Measurements from ENCODE around the gene P2RY1.

Gene P2RY1, protein sequence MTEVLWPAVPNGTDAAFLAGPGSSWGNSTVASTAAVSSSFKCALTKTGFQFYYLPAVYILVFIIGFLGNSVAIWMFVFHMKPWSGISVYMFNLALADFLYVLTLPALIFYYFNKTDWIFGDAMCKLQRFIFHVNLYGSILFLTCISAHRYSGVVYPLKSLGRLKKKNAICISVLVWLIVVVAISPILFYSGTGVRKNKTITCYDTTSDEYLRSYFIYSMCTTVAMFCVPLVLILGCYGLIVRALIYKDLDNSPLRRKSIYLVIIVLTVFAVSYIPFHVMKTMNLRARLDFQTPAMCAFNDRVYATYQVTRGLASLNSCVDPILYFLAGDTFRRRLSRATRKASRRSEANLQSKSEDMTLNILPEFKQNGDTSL

DNA sequence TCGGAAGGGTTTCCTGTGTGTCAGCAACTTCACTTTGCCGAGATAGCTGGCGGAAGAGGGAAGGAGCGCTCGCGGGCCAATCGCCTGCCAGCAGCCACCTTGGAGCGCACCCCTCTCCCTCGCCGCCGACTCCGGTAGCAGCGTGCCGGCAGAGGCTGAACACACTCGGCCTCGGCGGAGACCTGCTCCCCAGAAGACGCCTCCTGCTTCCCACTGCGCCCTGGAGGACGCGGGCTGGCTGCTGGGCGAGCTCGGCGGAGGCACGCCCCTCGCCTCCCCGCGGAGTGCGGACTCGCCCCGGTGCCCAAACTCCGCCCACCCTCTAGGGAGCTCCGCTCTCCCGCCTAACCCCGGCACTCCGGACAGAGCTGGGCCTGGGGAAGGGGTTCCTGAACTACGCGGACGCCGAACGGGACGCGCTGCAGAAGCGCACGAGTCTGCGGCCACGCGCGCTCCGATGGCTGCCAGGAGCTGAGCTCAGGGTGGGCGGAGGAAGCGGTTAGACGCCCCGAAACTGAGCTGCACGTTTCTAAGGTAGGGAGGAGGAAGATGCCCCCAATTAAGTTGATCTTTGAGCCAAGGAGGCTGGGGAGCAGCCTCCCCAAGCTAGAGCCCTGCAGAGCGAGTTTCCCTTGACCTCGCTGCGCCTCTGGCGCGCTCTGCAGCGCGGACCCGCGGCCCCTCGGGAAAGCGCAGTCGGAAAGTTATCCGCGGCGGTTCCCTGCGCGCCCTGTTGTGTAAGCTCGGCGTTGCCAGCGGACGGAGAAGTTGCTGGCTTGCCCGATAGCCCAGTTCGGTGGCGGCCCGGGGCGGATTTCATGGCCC, at the start of gene P2RY1:
Gene P2RY1, plus strand, starts transcription at position 356 of the 825 bp plus-strand sequence. CDS start 652 bp downstream, outside the sequence.
- DNase-seq (ENCODE audit: low read depth in 4 of 4, low spot score in 1 of 4) = peak in 2 of 4 experiments; percentile 14 to 29

DNA sequence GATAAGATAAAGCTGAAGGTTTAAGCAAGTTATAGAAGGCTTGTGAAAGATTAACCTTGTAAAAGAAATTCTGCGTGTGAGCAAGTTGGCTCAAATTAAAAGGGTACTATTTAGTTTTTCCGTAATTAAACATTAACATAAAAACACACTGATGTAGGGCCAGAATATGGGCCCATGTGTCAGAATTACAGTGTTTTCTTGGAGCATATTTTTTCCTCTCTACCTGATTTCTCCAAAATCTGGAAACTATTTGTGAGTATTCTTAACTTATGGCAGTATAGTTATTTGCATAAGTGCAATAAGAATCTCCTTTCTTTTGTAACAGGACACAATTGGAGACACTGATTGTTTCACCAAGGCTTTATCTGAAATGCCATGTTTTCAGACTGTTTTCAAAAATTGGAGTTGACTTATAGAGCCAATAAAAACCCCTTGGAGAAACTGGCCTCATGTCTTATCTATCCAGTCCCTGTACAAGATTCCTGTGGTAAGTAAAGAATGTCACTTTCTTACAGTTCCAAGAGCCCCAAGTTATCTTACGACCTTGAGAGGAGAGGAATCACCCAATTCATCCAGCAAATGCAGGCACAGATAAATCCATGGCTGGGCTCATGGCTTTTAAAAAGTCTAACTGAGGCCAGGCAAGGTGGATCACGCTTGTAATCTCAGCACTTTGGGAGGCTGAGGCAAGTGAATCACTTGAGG, 47.8 kb upstream of the P2RY1 start:
- no peak for DNase-seq (ENCODE audit: low read depth in 4 of 4, low spot score in 1 of 4)

DNA sequence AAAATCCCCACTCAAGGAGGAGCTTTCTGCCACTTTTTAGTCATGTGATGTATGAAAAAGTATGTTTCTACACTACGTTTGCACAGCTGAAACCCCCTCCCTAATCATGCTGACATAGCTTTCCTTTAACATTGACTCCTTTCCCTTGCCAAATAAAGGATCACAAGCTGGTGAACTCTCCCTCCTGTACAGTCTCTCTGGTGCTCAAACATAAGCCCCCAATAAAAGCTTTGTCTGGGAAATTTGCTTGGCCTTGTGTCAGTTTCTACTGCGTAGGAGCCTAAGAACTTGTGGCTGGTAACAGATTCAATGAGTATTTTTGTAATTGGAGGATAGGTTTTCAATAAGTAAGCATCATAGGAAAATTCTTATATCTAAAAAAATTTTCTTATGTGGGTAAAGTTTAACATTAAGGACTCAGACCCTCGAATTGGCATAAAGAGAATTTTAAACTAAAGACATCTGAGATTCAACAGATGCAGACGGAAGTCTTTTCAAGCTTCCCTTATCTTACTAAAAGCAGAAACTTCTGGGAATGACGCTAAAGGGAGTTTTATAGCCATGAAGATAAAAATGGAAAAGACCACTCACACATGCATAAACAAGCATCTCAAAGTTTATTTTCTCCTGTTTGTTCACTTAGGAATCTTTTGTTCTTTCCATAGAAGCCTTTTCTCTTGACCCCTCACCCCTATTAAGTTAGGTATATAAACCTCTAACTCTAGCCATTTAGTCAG, 44.1 kb upstream of the P2RY1 start:
- no peak for DNase-seq (ENCODE audit: low read depth in 4 of 4, low spot score in 1 of 4)

DNA sequence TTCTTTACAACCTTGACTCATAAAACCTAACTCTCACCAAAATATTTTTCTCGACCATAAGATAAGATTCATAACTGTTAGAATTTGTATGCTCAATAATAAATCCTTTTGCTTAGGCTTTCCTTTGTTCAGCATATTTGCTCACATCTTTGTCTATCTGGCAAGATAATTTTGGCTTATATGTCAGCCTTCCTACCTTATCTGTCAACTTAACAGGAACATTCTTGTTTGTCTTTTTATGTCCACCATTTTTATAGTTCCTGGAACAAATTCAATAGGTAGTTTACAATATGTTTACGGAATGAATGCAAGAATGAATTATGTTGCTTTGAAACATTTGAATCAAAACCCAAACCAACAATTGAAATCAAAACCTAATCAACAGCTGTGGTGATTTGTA, 41.0 kb upstream of the P2RY1 start:
- no peak for DNase-seq (ENCODE audit: low read depth in 4 of 4, low spot score in 1 of 4)

DNA sequence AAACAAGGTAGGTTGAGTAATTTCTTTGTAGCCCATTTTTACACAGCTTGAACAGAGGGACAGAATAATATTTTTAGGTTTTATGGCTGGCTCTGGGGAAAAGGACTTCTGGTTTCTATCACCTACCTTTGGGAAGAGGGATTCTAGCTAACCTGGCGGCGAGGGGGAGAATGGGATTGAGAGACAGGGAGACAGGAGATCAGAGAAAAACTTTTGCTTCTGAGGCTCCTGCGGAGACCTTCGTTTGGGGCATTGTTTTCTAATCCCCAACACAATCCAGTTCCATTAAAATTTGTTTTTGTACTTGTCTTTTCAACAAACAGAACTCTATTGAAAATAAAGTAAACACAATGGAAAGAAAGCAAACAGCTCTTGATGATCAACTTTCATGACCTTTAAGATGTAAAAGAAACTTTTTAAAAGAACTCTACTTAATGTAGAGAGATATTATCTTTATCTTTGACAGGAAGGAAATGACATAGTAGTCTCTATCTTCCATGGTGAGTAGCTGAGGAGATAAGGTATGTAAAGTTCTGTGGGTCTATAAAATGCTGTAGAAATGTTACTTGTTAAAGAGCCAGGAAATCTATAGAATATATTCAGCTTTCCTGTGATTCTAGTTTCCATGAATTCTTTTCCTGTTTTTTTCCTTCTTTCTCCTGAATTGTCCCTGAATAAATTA, 37.0 kb upstream of the P2RY1 start:
- no peak for DNase-seq (ENCODE audit: low read depth in 4 of 4, low spot score in 1 of 4)

DNA sequence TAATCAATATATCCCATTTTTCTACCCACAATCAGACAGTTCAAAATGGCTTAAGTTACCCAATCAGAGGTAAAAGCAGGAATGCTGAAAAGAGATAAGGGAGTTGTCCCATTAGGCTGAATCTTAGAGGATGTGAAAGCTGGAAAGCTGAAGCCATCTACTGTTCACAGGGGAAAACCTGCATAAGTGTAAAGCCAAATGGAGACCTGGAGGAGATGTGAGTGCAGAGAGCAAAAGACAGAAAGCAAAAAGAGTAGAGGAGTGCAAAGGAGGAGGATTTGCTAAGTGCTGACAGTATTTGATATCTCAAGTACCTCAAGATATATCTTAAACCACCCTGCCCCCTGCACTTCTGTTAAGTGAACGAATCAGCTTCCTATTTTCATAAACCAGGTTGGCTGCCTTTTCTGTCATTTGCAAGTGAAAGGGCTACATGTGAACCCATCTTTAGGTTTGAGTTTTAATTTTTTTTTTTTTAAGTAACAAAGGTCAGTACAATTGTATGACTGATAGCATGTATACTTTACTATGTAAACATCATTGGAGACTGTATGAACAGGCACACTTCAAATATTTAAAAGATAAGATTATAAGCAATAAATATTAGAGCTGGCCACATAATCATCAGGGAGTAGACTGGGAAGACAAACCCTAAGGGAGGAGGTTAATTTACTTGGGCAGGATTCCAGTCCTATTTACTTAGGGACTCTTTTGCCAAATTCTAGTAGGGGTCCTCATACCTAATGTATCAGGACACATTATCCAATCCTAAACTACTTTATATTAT, 22.8 kb upstream of the P2RY1 start:
- no peak for DNase-seq (ENCODE audit: low read depth in 4 of 4, low spot score in 1 of 4)

DNA sequence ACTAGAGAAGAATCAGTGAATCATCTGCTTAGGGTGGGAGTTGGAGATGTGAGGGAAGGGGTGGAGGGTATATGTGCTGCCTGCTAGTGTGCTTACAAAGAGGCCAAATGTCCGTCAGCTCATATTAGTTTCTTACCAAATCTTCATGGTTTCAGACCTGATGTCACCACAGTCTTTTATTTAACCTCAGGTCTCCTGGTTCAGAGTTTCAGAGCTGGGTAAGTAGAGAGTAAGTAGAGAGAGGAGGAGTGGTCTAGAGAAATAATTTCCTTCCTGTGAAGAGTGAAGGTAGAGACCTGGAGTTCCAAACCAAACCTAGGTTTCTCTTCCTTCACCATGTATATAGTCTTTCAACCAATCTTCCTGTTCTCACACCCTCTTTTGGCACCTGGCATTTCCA, 17.5 kb upstream of the P2RY1 start:
- DNase-seq (ENCODE audit: low read depth in 4 of 4, low spot score in 1 of 4) = no peak

DNA sequence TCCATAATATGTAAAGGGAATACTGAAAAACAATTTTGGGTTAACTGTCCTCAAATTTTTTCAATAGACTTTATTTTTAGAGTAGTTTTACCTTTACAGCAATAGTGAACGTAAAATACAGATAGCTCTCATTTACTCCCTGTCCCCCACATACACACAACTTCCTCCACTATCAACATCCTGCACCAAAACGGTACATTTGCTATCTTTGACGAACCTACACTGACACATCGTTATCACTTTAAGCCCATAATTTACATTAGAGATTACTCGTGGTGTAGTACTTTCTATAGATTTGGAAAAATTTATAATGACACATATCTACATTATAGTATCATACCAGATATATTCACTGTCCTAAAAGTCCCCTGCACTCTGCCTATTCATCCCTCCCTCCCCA, 16.9 kb upstream of the P2RY1 start:
- DNase-seq (ENCODE audit: low read depth in 4 of 4, low spot score in 1 of 4) = no peak

DNA sequence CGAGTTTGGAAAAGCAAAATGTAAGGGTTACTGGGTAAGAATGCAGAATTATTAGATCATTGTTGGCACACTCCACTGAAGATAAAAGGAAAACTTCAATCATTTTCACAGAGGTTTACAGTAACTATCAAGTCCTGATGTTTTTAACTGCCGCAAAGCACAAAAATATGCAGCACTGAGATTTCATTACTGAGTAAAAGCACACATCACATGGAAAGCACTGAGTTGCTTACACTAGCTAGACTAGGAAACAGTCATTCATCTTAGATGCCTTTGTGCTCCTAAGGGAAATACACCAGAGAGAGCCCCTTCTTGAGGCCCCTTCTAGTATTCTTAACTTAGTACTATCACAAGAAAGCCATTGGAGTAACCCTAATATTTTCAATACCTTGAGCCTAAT, 11.8 kb upstream of the P2RY1 start:
- no peak for DNase-seq (ENCODE audit: low read depth in 4 of 4, low spot score in 1 of 4)

DNA sequence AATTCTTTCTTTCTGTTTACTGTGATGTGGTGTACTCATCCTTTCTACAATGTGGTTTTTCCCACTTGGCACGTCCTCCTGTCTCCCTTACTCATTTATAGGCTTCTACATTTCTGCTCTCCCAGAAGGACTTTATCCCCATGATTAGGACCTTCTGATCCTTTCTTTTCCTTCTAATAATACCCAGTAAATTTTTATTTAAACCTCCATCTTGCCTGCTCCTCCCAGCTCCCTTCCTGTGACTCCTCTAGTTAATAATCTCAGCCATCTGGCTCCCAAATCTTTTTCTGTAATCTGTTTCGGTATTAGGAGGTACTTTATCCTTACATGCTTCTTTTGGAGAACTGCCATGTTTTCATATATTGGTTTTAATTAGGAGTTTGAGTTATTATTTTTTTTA, 11.2 kb upstream of the P2RY1 start:
- no peak for DNase-seq (ENCODE audit: low read depth in 4 of 4, low spot score in 1 of 4)

DNA sequence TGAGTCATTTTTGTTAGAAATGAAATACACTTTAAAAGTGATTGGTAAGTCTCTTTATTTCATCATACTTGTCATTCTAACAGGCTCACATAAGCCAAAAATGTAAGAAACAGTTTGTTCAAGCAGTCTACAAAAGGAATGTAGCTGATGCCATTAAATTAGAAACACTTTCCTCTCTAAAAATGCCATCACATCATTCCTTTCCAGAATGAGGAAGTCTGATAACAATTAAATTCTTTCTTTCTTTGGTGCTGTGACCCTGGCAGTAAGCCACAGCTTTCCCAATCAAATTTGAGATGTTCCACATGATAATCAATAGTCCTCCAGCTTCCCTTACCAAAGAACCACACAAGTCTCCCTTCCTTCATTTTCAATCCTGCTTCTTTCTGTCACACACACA, 9.4 kb upstream of the P2RY1 start:
- no peak for DNase-seq (ENCODE audit: low read depth in 4 of 4, low spot score in 1 of 4)

DNA sequence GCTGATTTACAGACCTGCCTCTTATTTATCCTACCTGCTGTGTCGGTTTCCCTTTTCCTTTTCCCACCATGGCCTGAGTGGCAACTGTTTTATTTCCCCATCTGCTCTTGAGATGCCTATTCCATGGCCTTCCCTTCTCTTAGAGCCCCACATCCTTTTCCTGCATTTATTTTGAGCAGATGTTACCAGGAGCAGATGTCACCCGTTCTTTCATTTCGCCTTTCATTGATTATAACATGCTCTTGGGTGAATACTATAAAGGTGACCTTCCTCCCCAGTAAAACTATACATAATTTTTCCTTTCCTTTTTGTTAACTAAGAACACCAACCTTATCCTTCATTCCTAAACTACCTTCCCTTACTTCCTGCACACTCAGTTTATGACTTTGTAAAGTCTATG, 8.5 kb upstream of the P2RY1 start:
- no peak for DNase-seq (ENCODE audit: low read depth in 4 of 4, low spot score in 1 of 4)

DNA sequence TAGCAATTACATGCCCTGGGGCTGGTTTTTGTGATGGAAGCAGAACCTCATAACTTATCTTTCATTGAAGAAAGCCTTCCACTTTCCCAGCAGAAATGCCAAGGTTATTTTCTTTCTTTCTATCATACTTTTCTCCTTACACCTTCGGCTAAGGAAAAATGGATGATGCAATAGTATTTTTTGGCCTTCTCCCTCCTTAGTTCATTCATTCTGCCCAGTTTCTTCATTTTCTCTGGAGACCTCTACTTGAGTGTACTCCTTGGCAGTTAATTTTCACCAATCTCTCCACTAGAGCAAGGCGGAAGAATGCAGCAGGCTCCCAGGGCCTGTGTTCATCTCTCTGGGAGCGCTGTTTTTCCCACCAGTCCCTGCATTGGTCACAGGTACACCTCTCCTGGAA, 7.6 kb upstream of the P2RY1 start:
- no peak for DNase-seq (ENCODE audit: low read depth in 4 of 4, low spot score in 1 of 4)

DNA sequence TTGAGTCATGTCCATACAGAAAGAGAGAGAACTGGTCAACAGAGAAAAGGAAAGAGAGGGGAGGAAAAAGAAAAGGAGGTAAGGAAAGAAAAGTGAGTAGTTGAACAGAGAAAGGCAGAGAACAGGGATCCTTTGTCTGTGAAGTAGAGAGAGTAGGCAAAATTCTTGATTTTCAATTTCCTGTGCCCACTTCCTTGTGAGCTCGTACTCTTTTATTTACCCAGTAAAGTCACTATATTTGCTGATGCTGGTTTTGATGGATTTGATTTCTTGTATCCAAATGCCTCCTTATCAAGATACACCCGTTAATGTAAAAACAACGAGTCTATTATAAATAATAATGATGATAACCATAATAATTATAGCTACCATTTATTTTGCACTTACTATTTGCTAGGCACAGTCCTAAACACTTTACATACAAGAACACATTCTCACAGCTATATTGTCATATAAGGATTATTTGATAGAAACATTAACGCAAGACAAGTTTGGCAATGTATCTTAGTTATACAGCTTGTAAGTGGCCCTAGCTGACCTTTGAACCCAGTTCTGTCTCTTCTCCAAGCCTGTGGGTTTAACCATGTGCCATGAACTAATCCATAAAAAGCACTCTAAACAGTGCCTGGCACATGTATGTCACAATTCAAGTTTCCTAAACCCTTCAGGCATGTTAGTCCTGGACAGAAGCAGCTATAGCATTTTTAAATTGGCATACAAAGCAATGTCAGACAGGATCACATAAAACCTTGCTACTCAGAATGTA, 6.7 kb upstream of the P2RY1 start:
- no peak for DNase-seq (ENCODE audit: low read depth in 4 of 4, low spot score in 1 of 4)

DNA sequence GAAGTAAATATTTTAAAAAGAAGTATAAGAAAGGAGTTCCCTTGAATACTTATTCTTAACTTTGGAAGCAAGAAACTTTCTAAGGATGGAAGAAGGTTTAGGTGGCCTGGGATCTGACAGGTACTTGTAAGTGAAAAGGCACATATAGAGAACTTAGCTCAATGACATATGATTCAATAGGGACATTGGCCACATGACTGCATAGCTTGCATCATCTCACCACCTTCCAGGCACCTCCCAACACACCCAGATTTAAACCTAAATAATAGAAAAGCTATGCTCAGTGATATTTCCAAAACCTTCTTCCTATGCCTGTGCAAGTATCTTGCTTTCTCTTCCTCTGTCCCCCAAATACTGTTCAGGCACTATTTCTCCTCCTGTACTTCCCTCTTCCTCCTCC, 4.7 kb upstream of the P2RY1 start:
- no peak for DNase-seq (ENCODE audit: low read depth in 4 of 4, low spot score in 1 of 4)

DNA sequence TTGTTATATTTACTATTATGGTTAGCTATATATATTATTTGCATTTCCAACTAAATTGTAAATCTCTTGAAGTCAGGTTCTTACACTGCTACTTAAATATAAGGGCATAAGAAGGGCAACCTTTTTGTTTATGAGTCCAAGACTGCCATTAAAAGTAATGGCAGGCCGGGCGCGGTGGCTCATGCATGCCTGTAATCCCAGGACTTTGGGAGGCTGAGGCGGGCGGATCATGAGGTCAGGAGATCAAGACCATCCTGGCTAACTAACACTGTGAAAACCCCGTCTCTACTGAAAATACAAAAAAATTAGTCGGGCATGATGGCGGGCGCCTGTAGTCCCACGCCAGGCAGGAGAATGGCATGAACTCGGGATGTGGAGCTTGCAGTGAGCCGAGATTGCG, 2.9 kb upstream of the P2RY1 start:
- DNase-seq (ENCODE audit: low read depth in 4 of 4, low spot score in 1 of 4) = no peak

DNA sequence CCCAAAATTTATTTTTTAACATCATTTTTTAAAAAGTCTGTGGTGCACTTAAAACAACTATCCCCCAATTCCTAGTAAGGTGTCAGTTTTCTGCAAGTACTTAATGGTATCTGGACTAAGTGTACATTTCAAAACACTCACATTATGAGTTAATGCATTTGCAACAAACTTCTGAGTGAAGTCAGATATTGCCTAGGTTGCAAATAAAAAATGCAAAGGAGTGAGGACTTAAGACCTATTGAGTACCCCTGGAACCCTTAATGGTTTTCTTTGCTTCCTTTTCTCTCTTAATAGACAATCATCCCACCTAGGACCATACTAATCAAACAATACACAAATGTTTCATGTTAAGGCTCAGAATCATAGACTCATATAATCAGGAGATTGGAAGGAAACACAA, 1.8 kb upstream of the P2RY1 start:
- DNase-seq (ENCODE audit: low read depth in 4 of 4, low spot score in 1 of 4) = no peak

DNA sequence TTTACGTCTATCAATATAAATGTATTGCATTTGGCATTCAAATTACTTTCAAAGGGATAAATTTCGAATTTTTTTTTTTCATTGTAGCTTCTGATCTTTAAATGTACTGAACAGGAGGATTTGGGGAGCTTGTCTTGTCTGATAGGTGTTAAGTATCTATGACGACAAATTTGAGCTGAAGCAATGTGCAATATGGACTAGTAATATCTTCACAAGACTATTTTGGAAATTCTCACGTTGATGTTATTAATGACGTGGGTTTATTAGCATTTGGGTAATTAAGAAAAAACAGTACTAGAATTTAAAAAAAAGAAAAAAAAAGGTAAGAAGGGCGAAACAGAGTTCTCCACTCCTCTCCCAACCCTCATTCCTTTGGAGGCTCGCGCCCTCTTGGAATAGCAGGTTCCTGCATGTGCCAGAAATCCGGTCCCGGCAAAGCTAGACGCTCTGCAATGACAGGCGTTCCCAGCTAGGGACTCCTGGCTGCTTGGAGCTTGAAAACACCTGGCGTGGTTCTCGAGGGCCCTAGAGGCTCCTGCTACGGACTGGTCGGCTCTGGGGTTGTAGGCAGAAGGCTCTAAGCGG, 648 bp upstream of the P2RY1 start:
- no peak for DNase-seq (ENCODE audit: low read depth in 4 of 4, low spot score in 1 of 4)

DNA sequence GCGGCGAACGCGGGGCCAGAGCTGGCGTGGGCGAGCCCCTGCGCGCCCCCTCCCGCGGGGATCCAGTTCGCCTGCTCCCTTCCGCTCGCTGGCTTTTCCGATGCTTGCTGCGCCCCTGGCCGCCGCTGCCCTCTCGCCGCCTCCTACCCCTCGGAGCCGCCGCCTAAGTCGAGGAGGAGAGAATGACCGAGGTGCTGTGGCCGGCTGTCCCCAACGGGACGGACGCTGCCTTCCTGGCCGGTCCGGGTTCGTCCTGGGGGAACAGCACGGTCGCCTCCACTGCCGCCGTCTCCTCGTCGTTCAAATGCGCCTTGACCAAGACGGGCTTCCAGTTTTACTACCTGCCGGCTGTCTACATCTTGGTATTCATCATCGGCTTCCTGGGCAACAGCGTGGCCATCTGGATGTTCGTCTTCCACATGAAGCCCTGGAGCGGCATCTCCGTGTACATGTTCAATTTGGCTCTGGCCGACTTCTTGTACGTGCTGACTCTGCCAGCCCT, 721 bp downstream of the P2RY1 start:
- no peak for DNase-seq (ENCODE audit: low read depth in 4 of 4, low spot score in 1 of 4)
